Large intestine (tissue), 1 donor: ENCODE measurements around the gene KCTD17. TPM values are rescaled to one million over a fixed set of nuclear protein-coding genes. Genes with fewer than 3 reads are reported as not detected.

ENCODE experiments used
- polyA plus RNA-seq: library from polyadenylated mRNA; unstranded; fragments of 120-200 nt; gene quantifications from one replicate; pipeline ENCODE4 v1.2.1, GENCODE V29; 2013

The KCTD17 gene
- polyA plus RNA-seq, 1 donor = 14.1 TPM

Other genes with a start within 250 kb of the KCTD17 start
- 0.31 TPM for gene PVALB, start 234.7 kb upstream of the KCTD17 start, polyA plus RNA-seq
- gene NCF4, start 190.7 kb upstream of the KCTD17 start, polyA plus RNA-seq = 9.2 TPM
- 2.2 TPM for gene CSF2RB, start 138.1 kb upstream of the KCTD17 start, polyA plus RNA-seq
- gene TST, start 32.3 kb upstream of the KCTD17 start, polyA plus RNA-seq = 87.6 TPM
- gene MPST, start 32.0 kb upstream of the KCTD17 start, polyA plus RNA-seq = 134 TPM
- gene TMPRSS6, start 58.0 kb downstream of the KCTD17 start, polyA plus RNA-seq = 3.8 TPM
- gene IL2RB, start 98.2 kb downstream of the KCTD17 start, polyA plus RNA-seq = 7.2 TPM
- 18.6 TPM for gene C1QTNF6, start 136.5 kb downstream of the KCTD17 start, polyA plus RNA-seq
- 0.54 TPM for gene SSTR3, start 160.7 kb downstream of the KCTD17 start, polyA plus RNA-seq
- gene RAC2, start 192.5 kb downstream of the KCTD17 start, polyA plus RNA-seq = 22.6 TPM
- 4.3 TPM for gene CYTH4, start 230.8 kb downstream of the KCTD17 start, polyA plus RNA-seq